Trophoblast cell (in vitro differentiated cells and primary cell): ENCODE results near the gene NHLRC3.
A peak's percentile ranks its signal among the peaks of the same experiment; 100 is the strongest.

Experiments used
- DNase-seq, 2 donors: peaks; one replicate each; pipeline ENCODE4 v3.0.0-alpha.2; 2016
- H2AFZ ChIP-seq: 2 replicates; pipeline ENCODE4 v1.6.1; 2013; ENCODE audit warnings: low read length, moderate library complexity, mild to moderate bottlenecking; ENCODE audit not compliant: insufficient read depth, poor library complexity
- H2AK5ac ChIP-seq: 2 replicates; pipeline ENCODE4 v1.6.1; 2013; ENCODE audit warnings: mild to moderate bottlenecking, low read length
- H2BK120ac ChIP-seq: 2 replicates; pipeline ENCODE4 v1.6.1; 2013; ENCODE audit warnings: low read length, mild to moderate bottlenecking, moderate library complexity; ENCODE audit not compliant: insufficient read depth, poor library complexity
- H2BK12ac ChIP-seq: 2 replicates; pipeline ENCODE4 v1.6.1; 2013; ENCODE audit warnings: mild to moderate bottlenecking, low read length, moderate library complexity
- H2BK5ac ChIP-seq: 2 replicates; pipeline ENCODE4 v1.6.1; 2013; ENCODE audit warnings: low read length, low read depth, moderate library complexity, mild to moderate bottlenecking; ENCODE audit not compliant: poor library complexity
- H3K14ac ChIP-seq: 2 replicates; pipeline ENCODE4 v1.6.1; 2013; ENCODE audit warnings: mild to moderate bottlenecking, low read length
- H3K18ac ChIP-seq: 2 replicates; pipeline ENCODE4 v1.6.1; 2013; ENCODE audit warnings: mild to moderate bottlenecking, low read length
- H3K23ac ChIP-seq: 2 replicates; pipeline ENCODE4 v1.6.1; 2013; ENCODE audit warnings: low read length
- H3K27ac ChIP-seq: 2 replicates; pipeline ENCODE4 v1.5.1; 2013; ENCODE audit warnings: low read depth, mild to moderate bottlenecking, inconsistent platforms, low read length, moderate library complexity
- H3K27me3 ChIP-seq: 2 replicates; pipeline ENCODE4 v1.6.1; 2013; ENCODE audit warnings: inconsistent platforms, mild to moderate bottlenecking, low read length, moderate library complexity; ENCODE audit not compliant: insufficient read depth
- H3K36me3 ChIP-seq, 2 experiments: 1 replicate in 1 of 2; 2 replicates in 1 of 2; pipeline ENCODE4 v1.6.1; 2013; ENCODE audit warnings: low read length in 2 of 2, mild to moderate bottlenecking in 2 of 2, moderate library complexity in 1 of 2; ENCODE audit not compliant: insufficient read depth in 2 of 2, control insufficient read depth in 1 of 2
- H3K4ac ChIP-seq: 2 replicates; pipeline ENCODE4 v1.6.1; 2013; ENCODE audit warnings: low read depth, mild to moderate bottlenecking, low read length, moderate library complexity
- H3K4me1 ChIP-seq, 2 experiments: 1 replicate in 1 of 2; 2 replicates in 1 of 2; pipeline ENCODE4 v1.6.1; 2013; ENCODE audit warnings: low read length in 2 of 2, mild to moderate bottlenecking in 2 of 2, moderate library complexity in 1 of 2; ENCODE audit not compliant: insufficient read depth in 2 of 2, control insufficient read depth in 1 of 2
- H3K4me2 ChIP-seq: 2 replicates; pipeline ENCODE4 v1.6.1; 2013; ENCODE audit warnings: inconsistent platforms, mild to moderate bottlenecking, low read length, moderate library complexity
- H3K4me3 ChIP-seq: 2 replicates; pipeline ENCODE4 v1.5.1; 2013; ENCODE audit warnings: mild to moderate bottlenecking, low read depth, low read length, inconsistent platforms
- H3K79me1 ChIP-seq: one replicate; pipeline ENCODE4 v1.6.1; 2013; ENCODE audit warnings: low read length
- H3K79me2 ChIP-seq: 2 replicates; pipeline ENCODE4 v1.6.1; 2013; ENCODE audit warnings: low read length, mild to moderate bottlenecking; ENCODE audit not compliant: control insufficient read depth, insufficient read depth, poor library complexity
- H3K9ac ChIP-seq: 2 replicates; pipeline ENCODE4 v1.6.1; 2013; ENCODE audit warnings: mild to moderate bottlenecking, low read length
- H3K9me3 ChIP-seq: 2 replicates; pipeline ENCODE4 v1.6.1; 2013; ENCODE audit warnings: low read depth, mild to moderate bottlenecking, control low read depth, inconsistent platforms, low read length; ENCODE audit not compliant: insufficient read depth
- H4K12ac ChIP-seq: 2 replicates; pipeline ENCODE4 v1.6.1; 2013; ENCODE audit warnings: low read depth, mild to moderate bottlenecking, low read length, moderate library complexity
- H4K8ac ChIP-seq: 2 replicates; pipeline ENCODE4 v1.6.1; 2013; ENCODE audit warnings: low read depth, mild to moderate bottlenecking, low read length, moderate library complexity
- H4K91ac ChIP-seq: one replicate; pipeline ENCODE4 v1.6.1; 2013; ENCODE audit warnings: low read depth, mild to moderate bottlenecking, low read length, moderate library complexity
- WGBS: extraction: QIAGEN DNeasy Blood & Tissue Kit; methylation state at CpG from one replicate; pipeline ENCODE4 v1.1.7; 2013; ENCODE audit warnings: missing lambda C conversion rate; ENCODE audit not compliant: insufficient read length, insufficient coverage; ENCODE audit errors: extremely low coverage; 5-methylcytosine and 5-hydroxymethylcytosine counted together

Gene NHLRC3

GRCh38 chr13:39035799-39036198 lies 2.5 kb upstream of the NHLRC3 start:
- Histone ChIP-seq H2BK120ac (no peak overlapping the region), H3K4ac (no peak overlapping the region), H4K8ac (no peak overlapping the region), H4K91ac (no peak overlapping the region), H3K4me3 (no peak overlapping the region), H3K4me1 (peaks cover 0 to 4% of the 10 kb centered on the region in 2 experiments), H3K9ac (no peak overlapping the region), H3K9me3 (no peaks in the 10 kb centered on the region), H2BK12ac (no peak overlapping the region), H4K12ac (no peak overlapping the region), H2AK5ac (no peak overlapping the region), H3K79me2 (peaks cover 14% of the 10 kb centered on the region), H2AFZ (no peak overlapping the region), H3K23ac (no peak overlapping the region), H3K27ac (no peak overlapping the region), H2BK5ac (no peak overlapping the region), H3K14ac (no peak overlapping the region), H3K18ac (no peak overlapping the region), H3K79me1 (peaks cover 10% of the 10 kb centered on the region), H3K36me3 (no peaks in the 10 kb centered on the region), H3K4me2 (peak overlapping the region; percentile 53), H3K27me3 (no peaks in the 10 kb centered on the region)
- DNase-seq = peak in 1 of 2 donors; percentile 9
- WGBS = no CpG with 5 or more reads among the region's 2 CpGs

- H3K79me2 ChIP-seq = peaks cover 14% of the 10 kb centered on the region
- no peaks in the 10 kb centered on the region for H3K9me3 ChIP-seq
- peak overlapping the region; percentile 72 for H3K4ac ChIP-seq
- H2AFZ ChIP-seq = no peak overlapping the region
- no peaks in the 10 kb centered on the region for H3K27me3 ChIP-seq
- H4K91ac ChIP-seq = no peak overlapping the region
- H2BK120ac ChIP-seq = no peak overlapping the region
- peaks cover 0 to 4% of the 10 kb centered on the region in 2 experiments for H3K4me1 ChIP-seq
- DNase-seq = peak; percentile 17 to 41
- H3K79me1 ChIP-seq = peaks cover 10% of the 10 kb centered on the region
- H3K14ac ChIP-seq = no peak overlapping the region
- H2BK12ac ChIP-seq = no peak overlapping the region
- peak overlapping the region; percentile 53 for H3K27ac ChIP-seq
- no CpG with 5 or more reads among the region's 9 CpGs for WGBS
- no peak overlapping the region for H2AK5ac ChIP-seq
- no peak overlapping the region for H4K12ac ChIP-seq
- H3K4me3 ChIP-seq = no peak overlapping the region
- peak overlapping the region; percentile 17 for H3K9ac ChIP-seq
- H4K8ac ChIP-seq = no peak overlapping the region
- H3K4me2 ChIP-seq = peak overlapping the region; percentile 90
- H3K36me3 ChIP-seq = no peaks in the 10 kb centered on the region
- no peak overlapping the region for H3K18ac ChIP-seq
- H3K23ac ChIP-seq = no peak overlapping the region
- no peak overlapping the region for H2BK5ac ChIP-seq
Observed at GRCh38 chr13:39036212-39036611, 2.0 kb upstream of the NHLRC3 start.

- peak; percentile 62 to 76 for DNase-seq
- H4K8ac ChIP-seq = peak overlapping the region; percentile 92
- peak overlapping the region; percentile 89 for H3K4me3 ChIP-seq
- H3K79me2 ChIP-seq = peaks cover 14% of the 10 kb centered on the region
- H4K12ac ChIP-seq = peak overlapping the region; percentile 92
- H2BK12ac ChIP-seq = peak overlapping the region; percentile 49
- H2AK5ac ChIP-seq = peak overlapping the region; percentile 83
- peak overlapping the region; percentile 69 for H3K9ac ChIP-seq
- no CpG with 5 or more reads among the region's 39 CpGs for WGBS
- H2BK5ac ChIP-seq = peak overlapping the region; percentile 82
- H3K18ac ChIP-seq = peak overlapping the region; percentile 96
- peak overlapping the region; percentile 96 for H4K91ac ChIP-seq
- H3K27me3 ChIP-seq = no peaks in the 10 kb centered on the region
- H3K27ac ChIP-seq = peak overlapping the region; percentile 65
- no peak overlapping the region for H3K23ac ChIP-seq
- H3K9me3 ChIP-seq = no peaks in the 10 kb centered on the region
- H3K4ac ChIP-seq = peak overlapping the region; percentile 87
- peak overlapping the region; percentile 74 for H2AFZ ChIP-seq
- peaks cover 0 to 4% of the 10 kb centered on the region in 2 experiments for H3K4me1 ChIP-seq
- H3K14ac ChIP-seq = peak overlapping the region; percentile 88
- H3K79me1 ChIP-seq = peaks cover 10% of the 10 kb centered on the region
- H3K4me2 ChIP-seq = peak overlapping the region; percentile 90
- peak overlapping the region; percentile 79 for H2BK120ac ChIP-seq
- no peaks in the 10 kb centered on the region for H3K36me3 ChIP-seq
Observed at GRCh38 chr13:39037410-39037879, 811 bp upstream of the NHLRC3 start.

- Histone ChIP-seq H3K23ac (no peak overlapping the region), H4K91ac (peak overlapping the region; percentile 81), H3K4me3 (peak overlapping the region; percentile 84), H3K4me2 (peak overlapping the region; percentile 90), H3K14ac (peak overlapping the region; percentile 78), H3K9me3 (no peaks in the 10 kb centered on the region), H2AK5ac (no peak overlapping the region), H3K36me3 (no peaks in the 10 kb centered on the region), H2BK120ac (peak overlapping the region; percentile 32), H2BK12ac (no peak overlapping the region), H3K79me1 (peaks cover 10% of the 10 kb centered on the region), H3K4me1 (peaks cover 0 to 4% of the 10 kb centered on the region in 2 experiments), H3K27ac (no peak overlapping the region), H3K9ac (peak overlapping the region; percentile 65), H3K4ac (peak overlapping the region; percentile 49), H2AFZ (peak overlapping the region; percentile 89), H3K18ac (peak overlapping the region; percentile 78), H4K12ac (peak overlapping the region; percentile 88), H3K79me2 (peaks cover 14% of the 10 kb centered on the region), H3K27me3 (no peaks in the 10 kb centered on the region), H4K8ac (peak overlapping the region; percentile 90), H2BK5ac (no peak overlapping the region)
- peak; percentile 55 to 66 for DNase-seq
- no CpG with 5 or more reads among the region's 15 CpGs for WGBS
Observed at GRCh38 chr13:39038569-39039030, 344 bp downstream of the NHLRC3 start.
